Astrocyte (in vitro differentiated cells and primary cell): ENCODE results near the gene AGL.

Experiments
- EZH2 ChIP-seq: IDR thresholded peaks from 2 replicates; pipeline ENCODE4 v1.6.1; 2012; ENCODE audit warnings: mild to moderate bottlenecking, low read length, inconsistent platforms; ENCODE audit not compliant: insufficient read depth
- TF ChIP-seq, protein P1 (sequence below): IDR thresholded peaks from 2 replicates; pipeline ENCODE4 v1.5.1; 2011; ENCODE audit warnings: low read depth, mild to moderate bottlenecking, inconsistent platforms, low read length, moderate library complexity; ENCODE audit not compliant: insufficient read depth

DNA sequence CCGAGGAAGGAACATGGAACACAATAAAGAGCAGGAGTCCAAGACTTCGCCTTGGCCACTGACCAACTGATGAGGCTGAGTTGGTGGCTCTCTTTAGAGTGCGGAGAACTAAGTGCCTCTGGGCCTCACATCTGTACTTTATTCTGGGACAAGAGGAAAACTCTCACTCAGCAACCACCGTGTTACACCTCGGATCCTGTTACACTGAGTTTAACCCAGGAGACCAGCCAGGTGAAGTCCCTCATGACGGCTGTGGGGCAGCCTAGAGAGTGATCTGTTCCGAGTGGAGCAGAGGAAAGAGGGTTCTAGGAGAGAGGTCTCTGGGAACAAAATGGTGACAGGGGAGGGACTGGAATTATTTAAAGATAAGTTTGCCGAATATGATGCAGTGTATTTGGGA is 33.5 kb upstream of the AGL start:
- TF ChIP-seq, protein P1, sequence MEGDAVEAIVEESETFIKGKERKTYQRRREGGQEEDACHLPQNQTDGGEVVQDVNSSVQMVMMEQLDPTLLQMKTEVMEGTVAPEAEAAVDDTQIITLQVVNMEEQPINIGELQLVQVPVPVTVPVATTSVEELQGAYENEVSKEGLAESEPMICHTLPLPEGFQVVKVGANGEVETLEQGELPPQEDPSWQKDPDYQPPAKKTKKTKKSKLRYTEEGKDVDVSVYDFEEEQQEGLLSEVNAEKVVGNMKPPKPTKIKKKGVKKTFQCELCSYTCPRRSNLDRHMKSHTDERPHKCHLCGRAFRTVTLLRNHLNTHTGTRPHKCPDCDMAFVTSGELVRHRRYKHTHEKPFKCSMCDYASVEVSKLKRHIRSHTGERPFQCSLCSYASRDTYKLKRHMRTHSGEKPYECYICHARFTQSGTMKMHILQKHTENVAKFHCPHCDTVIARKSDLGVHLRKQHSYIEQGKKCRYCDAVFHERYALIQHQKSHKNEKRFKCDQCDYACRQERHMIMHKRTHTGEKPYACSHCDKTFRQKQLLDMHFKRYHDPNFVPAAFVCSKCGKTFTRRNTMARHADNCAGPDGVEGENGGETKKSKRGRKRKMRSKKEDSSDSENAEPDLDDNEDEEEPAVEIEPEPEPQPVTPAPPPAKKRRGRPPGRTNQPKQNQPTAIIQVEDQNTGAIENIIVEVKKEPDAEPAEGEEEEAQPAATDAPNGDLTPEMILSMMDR: no peak
- no peak for TF ChIP-seq EZH2
